IMR-90 (cell line): Measurements from ENCODE around the gene PIP5K1B.

Experiments
- BHLHE40 ChIP-seq: fragments of 150-350 bp; IDR thresholded peaks from 2 replicates; pipeline ENCODE4 v1.6.1; 2016; ENCODE audit warnings: mild to moderate bottlenecking, low read depth, low read length
- CEBPB ChIP-seq: IDR thresholded peaks from 2 replicates; pipeline ENCODE4 v1.6.1; 2012; ENCODE audit warnings: low read depth, low read length, improper control_type of control experiment
- CHD1 ChIP-seq: IDR thresholded peaks from 2 replicates; pipeline ENCODE4 v1.6.1; 2012; ENCODE audit warnings: low read depth, low read length, improper control_type of control experiment
- FOS ChIP-seq: fragments of 150-350 bp; IDR thresholded peaks from 2 replicates; pipeline ENCODE4 v1.6.1; 2016; ENCODE audit warnings: low read depth, low read length
- MXI1 ChIP-seq: IDR thresholded peaks from 2 replicates; pipeline ENCODE4 v1.6.1; 2012; ENCODE audit warnings: low read depth, mild to moderate bottlenecking, low read length, moderate library complexity, borderline replicate concordance
- POLR2A ChIP-seq: IDR thresholded peaks from 2 replicates; pipeline ENCODE4 v1.6.1; 2012; ENCODE audit warnings: mild to moderate bottlenecking, low read depth, low read length
- RAD21 ChIP-seq: IDR thresholded peaks from 2 replicates; pipeline ENCODE4 v1.6.1; 2012; ENCODE audit warnings: low read length, improper control_type of control experiment
- RCOR1 ChIP-seq: IDR thresholded peaks from 2 replicates; pipeline ENCODE4 v1.6.1; 2012; ENCODE audit warnings: mild to moderate bottlenecking, low read length, improper control_type of control experiment; ENCODE audit not compliant: insufficient replicate concordance
- RFX5 ChIP-seq: IDR thresholded peaks from 2 replicates; pipeline ENCODE4 v1.8.0; 2012; ENCODE audit warnings: low read depth, mild to moderate bottlenecking, low read length, moderate library complexity
- SMC3 ChIP-seq: fragments of 150-350 bp; IDR thresholded peaks from 2 replicates; pipeline ENCODE4 v1.6.1; 2016; ENCODE audit warnings: low read depth, mild to moderate bottlenecking, antibody characterized with exemption, low read length, moderate library complexity
- TF ChIP-seq, protein P1 (sequence below): conservative IDR thresholded peaks from 2 replicates; pipeline ENCODE4 v1.5.1; 2012; ENCODE audit warnings: mild to moderate bottlenecking, low read depth, low read length, improper control_type of control experiment
- TF ChIP-seq, protein P2 (sequence below): fragments of 150-350 bp; IDR thresholded peaks from 2 replicates; pipeline ENCODE4 v1.6.1; 2016; ENCODE audit warnings: low read depth, mild to moderate bottlenecking, low read length, moderate library complexity, borderline replicate concordance
- TF ChIP-seq, protein P3 (sequence below): fragments of 150-350 bp; IDR thresholded peaks from 2 replicates; pipeline ENCODE4 v1.6.1; 2017; ENCODE audit warnings: mild to moderate bottlenecking, antibody characterized with exemption, low read length, low read depth

DNA sequence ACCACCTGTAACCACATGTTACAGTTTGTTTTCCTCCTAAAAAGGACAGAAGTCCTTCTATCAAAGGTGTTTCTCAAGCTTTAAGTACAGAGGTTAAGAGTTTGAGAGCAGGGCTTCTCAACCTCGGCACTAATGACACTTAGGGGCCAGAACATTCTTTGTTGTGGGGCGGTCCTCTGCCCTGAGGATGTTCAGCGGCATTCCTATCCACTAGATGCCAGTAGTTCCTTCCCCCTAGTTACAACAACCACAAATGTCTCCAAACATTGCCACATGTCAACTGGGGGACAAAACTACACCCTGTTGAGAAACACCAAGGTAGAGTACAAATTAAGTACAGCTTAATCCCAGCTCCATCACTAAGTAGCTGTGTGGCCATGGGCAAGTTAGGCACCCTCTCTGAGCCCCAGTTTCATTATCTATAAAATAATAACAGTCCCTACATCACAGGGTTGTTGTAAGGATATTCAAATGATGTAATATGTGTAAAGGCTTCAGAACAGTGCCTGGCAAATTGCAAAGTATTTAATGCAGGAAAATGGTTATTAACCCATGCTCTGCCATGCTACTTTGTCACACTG lies 44.6 kb downstream of the PIP5K1B start:
- TF ChIP-seq, protein P1, sequence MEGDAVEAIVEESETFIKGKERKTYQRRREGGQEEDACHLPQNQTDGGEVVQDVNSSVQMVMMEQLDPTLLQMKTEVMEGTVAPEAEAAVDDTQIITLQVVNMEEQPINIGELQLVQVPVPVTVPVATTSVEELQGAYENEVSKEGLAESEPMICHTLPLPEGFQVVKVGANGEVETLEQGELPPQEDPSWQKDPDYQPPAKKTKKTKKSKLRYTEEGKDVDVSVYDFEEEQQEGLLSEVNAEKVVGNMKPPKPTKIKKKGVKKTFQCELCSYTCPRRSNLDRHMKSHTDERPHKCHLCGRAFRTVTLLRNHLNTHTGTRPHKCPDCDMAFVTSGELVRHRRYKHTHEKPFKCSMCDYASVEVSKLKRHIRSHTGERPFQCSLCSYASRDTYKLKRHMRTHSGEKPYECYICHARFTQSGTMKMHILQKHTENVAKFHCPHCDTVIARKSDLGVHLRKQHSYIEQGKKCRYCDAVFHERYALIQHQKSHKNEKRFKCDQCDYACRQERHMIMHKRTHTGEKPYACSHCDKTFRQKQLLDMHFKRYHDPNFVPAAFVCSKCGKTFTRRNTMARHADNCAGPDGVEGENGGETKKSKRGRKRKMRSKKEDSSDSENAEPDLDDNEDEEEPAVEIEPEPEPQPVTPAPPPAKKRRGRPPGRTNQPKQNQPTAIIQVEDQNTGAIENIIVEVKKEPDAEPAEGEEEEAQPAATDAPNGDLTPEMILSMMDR = no peak
- TF ChIP-seq RFX5 = no peak
- no peak for TF ChIP-seq SMC3
- no peak for TF ChIP-seq POLR2A
- no peak for TF ChIP-seq BHLHE40
- no peak for TF ChIP-seq MXI1
- TF ChIP-seq CEBPB = no peak
- no peak for TF ChIP-seq FOS
- TF ChIP-seq RAD21 = no peak
- TF ChIP-seq, protein P2, sequence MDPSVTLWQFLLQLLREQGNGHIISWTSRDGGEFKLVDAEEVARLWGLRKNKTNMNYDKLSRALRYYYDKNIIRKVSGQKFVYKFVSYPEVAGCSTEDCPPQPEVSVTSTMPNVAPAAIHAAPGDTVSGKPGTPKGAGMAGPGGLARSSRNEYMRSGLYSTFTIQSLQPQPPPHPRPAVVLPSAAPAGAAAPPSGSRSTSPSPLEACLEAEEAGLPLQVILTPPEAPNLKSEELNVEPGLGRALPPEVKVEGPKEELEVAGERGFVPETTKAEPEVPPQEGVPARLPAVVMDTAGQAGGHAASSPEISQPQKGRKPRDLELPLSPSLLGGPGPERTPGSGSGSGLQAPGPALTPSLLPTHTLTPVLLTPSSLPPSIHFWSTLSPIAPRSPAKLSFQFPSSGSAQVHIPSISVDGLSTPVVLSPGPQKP = no peak
- TF ChIP-seq CHD1 = no peak
- TF ChIP-seq, protein P3, sequence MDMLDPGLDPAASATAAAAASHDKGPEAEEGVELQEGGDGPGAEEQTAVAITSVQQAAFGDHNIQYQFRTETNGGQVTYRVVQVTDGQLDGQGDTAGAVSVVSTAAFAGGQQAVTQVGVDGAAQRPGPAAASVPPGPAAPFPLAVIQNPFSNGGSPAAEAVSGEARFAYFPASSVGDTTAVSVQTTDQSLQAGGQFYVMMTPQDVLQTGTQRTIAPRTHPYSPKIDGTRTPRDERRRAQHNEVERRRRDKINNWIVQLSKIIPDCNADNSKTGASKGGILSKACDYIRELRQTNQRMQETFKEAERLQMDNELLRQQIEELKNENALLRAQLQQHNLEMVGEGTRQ = no peak
- no peak for TF ChIP-seq RCOR1
